GM15510 (cell line): Measurements from ENCODE around the gene GP1BB.

Experiments
- POLR2A ChIP-seq: IDR thresholded peaks from 3 replicates; pipeline ENCODE4 v1.6.1; 2011; ENCODE audit warnings: borderline replicate concordance; ENCODE audit not compliant: insufficient read length; ENCODE audit errors: extremely low read depth

GP1BB gene

GRCh38 chr22:19739911-19740449 is 16.6 kb downstream of the GP1BB start:
- TF ChIP-seq POLR2A: no peak

DNA sequence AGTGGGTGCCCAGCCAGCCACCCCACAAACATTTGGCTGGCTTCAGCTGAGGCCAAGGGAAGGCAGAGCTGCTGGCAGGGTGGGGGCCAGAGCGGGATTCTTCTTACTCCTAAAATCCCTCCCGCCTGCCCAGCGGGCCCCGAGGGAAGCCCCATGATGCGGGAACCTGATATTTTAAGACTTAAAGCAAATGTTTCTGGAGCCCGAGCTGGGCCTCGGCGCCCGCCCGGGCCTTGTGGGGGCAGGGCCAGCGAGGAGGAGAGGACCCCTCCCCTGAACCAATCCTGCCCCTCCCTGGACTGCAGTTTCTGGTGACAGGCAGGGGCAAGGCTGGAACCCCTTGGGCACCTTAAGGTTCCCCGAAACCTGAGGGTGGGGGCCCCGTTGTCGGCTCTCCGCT is 17.2 kb downstream of the GP1BB start:
- no peak for TF ChIP-seq POLR2A

GRCh38 chr22:19741053-19741452 is 17.7 kb downstream of the GP1BB start:
- no peak for TF ChIP-seq POLR2A

DNA sequence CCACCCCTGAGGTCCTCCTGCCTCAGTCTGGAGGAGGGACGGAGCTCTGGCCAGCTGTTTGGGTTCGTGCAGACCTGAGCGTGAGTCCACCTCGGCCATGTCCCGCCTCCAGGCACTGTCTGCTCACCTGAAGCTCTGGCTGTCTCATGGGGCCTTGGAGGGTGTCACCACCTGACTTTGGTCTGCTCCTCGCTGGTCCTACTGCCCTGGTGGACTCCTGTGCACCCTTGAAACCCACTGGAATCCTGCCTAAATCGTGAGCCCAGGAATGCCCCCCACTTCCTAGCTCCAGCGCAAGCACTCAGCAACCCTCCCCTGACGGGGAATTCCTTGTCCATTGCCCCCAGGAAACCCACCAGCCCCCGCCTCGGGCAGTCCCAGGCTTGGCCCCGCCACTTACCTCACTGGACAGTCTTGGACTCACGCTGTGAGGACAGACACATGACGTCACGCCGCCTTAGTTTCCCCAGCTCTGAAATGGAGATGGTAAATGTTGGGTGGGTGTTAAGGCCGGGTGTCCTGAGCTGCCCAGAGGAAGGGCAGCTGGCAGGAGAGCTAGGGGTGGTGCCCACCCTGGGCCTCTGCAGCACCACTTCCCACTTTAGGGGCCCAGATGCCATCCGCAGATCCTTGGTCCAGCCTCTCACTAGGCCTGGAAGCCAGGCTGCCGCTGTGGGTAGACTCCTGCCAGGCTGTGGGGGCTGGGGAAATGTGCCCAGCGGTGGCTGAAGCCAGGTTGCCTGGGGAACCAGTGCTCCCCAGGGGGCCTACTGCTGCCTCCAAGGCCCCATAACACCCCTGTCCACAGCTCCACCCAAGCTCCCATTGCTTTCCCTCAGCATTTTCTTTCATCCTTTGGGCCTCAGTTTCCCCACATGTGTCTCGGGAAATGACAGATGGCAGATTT is 19.1 kb downstream of the GP1BB start:
- no peak for TF ChIP-seq POLR2A

DNA sequence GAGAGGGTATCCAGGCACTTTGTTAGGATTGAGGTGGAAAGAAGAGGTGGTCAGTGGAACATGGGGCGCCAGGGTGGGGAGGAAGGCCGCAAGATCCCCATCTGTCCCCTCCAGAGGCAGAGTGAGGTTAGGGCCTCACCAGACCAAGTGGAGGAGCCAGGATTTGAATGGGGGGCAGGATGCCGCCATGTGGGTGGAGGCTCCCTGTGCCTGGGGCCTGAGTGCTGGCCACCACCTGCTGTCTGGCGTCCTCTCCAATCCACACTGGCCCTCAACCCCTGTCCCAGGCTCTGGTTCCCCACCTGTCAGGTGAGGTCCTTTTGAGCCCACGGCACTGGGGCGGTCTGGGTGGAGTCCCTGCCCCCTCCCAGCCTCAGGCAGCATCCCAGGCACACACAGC is 19.7 kb downstream of the GP1BB start:
- TF ChIP-seq POLR2A: no peak

- no peak for TF ChIP-seq POLR2A
Measured at GRCh38 chr22:19743651-19744050, 20.3 kb downstream of the GP1BB start.

GRCh38 chr22:19744350-19745006 is 21.1 kb downstream of the GP1BB start:
- TF ChIP-seq POLR2A: no peak

DNA sequence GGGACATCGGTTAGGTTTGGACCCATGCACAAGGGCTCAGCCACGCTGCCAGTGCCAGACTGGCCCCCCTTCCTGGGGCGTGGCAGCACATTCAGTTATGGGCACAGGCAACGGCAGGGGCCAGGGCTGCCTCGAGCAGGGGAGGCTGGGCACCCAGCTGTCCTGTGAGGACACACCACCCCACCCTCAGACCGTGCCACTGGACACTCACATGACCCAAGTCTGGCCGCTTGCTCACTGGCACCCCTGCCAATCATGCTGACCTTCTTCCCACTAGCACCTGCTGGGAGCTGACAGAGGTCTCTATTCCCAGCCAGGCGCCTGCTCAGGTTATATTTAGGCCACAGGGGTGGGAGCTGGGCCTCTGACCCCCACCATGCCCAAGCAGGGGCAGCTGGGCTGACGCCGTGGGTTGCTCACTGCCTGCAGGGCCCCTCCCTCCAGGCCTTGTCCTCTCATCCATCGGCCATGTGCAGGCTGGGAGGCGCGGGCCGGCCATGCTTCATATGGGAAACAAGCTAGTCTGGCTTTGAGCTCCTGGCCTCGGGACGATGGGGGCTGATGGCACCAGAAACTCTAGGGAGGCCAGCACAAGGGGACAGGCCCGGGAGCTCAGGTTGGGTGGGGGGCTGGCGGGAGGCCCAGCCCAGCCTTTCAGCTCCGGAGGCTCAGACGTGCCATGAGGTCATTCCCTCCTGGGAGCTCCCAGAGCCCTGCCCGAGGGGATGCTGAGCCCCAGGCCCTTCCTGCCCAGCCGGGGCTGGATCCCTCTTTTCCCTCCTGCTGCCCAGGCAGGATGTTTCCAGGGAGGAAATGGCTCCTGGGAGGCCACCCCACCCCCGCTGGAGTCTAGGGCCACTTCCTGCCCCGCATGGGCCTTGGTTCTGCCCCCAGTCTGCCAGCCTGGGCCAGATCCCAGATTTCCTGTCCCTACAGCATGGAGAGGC is 22.1 kb downstream of the GP1BB start:
- TF ChIP-seq POLR2A: no peak

DNA sequence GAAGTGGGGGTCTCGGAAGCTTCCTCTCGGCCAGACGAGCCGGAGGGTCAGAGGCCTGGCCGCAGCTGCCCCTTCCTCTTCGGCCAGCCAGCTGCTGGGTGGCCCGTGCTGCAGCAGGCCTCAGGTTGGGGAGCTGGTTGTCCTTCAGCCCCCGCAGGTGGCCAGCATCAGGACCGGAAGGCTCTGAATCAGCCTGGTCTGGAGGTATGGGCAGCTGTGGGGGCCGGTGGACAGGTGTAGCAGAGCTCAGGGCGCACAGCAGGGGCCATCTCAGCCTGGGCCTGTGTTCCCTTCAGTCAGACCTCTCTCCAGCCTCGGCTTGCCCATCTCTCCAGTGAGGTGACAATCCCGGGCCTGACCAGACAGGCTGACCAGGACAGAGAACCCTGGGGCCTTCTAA is 23.4 kb downstream of the GP1BB start:
- TF ChIP-seq POLR2A: no peak

GRCh38 chr22:19747551-19747950 is 24.2 kb downstream of the GP1BB start:
- no peak for TF ChIP-seq POLR2A

- no peak for TF ChIP-seq POLR2A
Measured at GRCh38 chr22:19748139-19748538, 24.8 kb downstream of the GP1BB start.

DNA sequence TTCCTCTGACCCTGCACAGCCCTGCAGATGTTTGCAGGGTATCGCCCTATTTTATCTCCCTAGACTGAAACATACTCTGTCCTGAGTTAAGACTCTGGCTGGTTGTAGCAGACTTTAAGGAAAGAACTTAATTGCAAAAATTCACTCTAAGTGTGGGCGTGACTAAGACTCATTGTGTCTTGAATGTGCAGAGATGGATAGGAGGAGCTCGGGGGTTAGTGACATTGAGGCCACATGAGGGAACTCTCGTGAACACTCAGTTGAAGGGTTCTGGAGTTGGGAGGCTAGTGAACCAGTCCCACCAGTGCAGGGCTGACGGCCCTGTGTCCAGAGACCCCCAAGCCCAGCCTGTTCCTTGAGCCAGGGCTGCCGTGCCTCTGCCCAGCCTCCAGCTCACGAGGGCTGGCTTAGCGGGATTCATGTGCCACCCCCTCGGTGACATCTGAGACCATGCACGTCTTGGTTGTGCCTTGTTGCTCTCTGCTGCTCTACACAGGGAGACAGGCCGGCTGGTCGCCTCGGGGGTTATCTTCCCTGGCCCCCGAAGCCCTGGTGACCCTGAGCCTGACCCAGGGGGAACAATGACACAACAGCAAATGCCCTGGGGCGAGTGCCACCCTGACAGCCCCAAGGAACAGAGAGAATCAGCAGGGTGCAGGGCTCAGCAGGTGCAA is 25.8 kb downstream of the GP1BB start:
- TF ChIP-seq POLR2A: no peak

GRCh38 chr22:19749876-19750275 is 26.5 kb downstream of the GP1BB start:
- no peak for TF ChIP-seq POLR2A
